Measurements from ENCODE around the gene SNN.

The SNN gene

DNA sequence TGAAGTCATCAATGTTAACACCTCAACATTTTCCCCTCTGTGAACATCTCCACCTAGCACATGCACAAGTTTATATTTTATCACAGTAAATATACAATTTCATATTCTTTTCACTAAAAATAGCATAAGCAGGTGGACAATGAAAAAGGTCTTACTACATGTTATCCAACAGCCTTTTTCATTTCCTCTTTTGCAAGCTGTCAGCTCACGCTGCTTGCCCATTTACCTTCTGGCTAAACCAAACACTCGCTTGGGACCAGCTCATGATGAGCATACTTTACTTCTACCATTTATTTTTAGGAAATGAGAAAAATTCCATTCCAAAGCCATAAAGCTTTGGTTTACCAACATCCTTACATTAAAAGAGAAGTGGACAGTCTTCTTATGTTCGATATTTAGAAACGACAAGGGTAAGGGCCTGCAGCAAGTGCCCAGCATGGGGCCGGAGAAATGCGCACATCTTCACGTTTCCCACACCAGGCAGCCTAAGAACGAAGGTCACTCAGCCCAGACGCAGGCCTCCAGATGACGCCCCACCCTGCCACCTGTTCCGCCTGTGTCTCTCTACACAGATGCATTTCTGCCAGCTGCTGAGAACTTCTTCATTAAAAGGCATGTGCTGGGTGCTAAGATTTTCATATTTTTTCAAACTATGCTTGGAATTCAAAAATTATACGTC, 13.9 kb downstream of the SNN start:
- no peak for DNase-seq

DNA sequence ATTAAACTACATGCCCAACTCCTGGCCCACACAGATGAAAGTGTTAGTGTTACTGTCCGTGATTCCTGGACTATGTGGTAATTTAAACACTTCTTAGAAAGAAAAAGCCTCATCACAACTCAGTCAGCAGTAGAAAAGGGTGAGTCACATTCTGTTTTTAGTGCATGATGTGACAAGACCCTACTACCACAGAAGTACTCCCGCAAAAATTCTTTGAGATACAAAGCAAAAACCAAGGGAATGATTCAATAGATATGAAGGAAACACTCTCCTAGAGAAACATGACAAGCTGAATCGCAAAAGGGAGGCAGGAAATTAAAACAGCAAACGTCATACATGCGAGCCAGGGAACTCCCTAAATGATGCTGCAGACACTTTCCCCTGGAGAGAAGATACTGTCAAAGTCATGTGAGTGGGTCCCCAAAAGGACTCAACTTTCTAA, 14.4 kb downstream of the SNN start:
- no peak for DNase-seq

DNA sequence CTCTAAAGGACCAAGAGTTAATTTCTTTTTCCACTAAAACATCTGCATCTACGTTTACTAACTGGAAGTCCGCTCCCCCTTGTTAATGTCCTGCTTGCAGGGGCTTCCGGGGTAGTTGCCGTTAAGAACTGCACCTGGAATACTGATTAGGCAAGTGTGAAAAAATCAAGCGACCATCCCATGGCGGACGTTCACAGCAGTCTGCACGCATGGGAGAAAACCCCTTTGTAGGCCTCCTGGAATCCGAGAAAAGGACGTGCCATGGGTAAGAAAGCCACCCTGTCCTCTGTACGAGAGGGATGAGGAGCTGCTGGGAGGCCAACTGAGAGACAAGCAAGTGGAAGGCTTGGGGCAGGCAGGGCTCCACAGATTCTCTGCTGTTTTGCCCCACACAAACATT, 14.9 kb downstream of the SNN start:
- no peak for DNase-seq

DNA sequence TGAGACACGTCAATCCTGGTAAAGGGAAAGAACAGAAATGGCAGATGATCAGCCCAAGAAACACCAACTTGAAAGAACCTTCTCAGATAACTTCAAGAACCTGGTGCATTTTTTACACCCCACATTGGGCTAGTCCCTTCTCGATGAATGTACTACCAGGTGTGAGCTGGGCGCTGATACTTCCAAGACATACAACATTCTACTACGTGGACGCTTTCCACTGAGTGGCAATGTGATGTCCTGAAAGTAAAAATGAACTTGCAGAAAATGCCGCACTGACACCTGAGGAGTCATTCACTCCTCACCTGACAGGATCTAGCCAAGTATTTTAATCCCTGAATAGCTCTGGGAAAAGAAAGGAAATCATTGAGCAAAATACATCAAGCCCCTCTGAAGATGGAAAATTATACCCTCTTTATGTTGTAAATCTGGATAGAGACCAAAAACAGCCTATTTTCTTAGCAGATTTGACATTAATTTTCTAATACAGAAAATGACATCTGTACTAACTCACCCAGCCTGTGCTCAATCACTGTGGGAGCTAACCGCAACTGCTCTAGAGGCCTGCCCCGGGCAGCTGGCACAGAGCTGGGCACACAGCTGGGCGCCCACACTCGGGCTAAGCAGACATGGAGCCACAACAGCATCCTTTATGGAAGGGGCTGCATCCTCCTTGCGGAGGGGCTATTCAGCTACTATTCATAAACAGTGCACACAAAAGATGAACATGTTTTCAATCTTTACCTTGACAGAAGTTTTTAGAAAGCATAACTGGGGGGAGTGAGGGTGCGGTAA, 16.2 kb downstream of the SNN start:
- no peak for DNase-seq

DNA sequence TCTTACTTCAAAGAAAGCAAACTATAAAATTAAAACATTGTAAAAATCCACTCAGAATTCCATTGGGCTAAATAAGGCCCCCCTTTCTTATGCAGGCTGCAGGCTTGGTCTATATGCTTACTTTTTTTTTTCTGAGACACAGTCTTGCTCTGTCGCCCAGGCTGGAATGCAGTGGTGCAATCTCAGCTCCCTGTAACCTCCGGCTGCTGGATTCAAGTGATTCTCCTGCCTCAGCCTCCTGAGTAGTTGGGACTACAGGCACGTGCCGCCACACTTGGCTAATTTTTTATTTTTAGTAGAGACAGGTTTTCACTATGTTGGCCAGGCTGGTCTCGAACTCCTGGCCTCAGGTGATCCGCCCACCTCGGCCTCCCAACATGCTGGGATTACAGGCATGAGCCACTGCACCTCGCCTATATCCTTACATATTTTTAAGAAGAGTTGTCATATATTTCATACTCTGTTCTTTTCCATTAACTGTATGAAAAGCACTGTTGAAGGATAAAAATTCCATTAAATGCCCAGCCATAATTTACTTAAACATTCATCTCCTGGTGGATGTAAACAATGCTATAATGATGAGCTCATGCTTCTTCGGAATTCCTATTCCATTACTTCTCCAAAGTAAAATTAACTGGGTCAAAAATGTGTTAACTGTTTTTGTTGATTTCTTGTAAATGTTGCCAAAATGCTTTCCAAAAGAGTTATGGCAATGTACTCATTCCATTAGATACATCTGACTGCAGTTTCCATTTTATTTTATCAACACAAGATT, 17.8 kb downstream of the SNN start:
- DNase-seq, result no peak

DNA sequence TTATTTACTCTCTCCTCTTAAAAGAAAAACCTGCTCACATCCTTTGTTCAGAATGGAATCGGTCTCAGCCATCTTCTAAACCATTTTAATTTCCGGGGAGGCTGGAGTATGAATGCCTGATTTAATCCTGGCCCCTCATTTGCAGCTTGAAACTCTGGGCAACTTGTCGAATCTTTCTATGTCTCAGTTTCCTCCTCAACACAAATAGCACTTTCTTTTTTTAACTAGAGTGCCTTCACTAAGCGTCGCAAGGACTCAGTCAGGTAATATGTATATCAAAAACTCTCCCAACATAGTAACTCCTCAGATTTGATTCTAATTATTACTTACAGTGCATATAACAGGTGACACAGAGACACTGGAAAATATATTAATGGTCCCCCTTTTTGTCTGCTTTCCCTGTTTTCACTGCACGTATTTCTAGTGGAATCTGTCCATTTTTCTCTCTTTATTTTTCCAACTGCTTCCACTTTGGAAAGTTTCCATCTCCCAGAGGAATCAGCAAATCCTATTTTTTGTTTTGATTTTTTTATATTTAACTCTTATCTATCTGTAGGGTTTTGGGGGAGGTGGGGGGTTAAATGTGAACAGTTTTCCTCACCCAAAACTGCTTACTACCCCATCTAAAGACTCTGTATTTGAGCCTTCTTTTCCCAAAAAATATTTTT, 18.6 kb downstream of the SNN start:
- DNase-seq, result no peak

DNA sequence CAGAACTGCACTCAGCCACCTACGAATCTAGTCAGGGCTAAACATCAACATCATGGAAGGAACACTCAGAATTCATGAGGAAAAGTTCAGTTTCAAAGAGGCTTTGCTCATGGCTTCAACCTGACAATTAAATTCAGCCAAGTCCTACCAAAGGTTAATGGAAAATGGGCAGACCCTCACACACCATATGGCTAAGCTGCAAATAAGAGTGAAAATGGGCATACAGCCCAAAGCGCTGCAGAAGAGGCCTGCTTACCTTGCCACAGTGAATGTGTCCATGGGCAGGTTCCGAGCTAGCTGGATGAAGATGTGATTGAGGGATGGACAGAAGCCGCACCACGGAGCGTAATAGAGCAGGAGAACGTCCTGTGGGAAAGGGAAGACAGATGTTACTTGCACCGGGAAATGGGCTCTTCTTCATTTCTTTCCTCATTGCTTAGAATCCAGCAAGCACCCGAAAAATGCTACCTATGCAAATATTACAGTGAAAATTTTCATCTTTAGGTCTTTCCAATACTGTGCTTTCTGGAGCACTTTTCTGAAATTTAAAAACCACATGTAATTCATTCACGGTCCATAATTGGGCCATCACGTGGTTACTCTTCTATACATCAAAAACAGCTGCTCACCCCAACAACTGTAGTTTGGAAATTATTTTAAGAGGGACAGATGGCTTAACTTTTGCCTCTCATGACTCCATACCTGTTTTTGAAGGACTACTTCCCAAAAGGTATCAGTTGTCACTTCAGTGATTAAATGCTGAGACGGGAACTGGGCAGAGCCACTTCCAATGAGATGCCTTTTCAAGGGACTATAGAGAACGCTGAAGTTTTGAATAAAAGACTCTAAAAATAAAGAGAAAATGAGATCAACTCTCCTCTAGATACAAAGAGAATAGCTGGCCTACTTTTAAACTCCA, 19.6 kb downstream of the SNN start:
- no peak for DNase-seq

DNA sequence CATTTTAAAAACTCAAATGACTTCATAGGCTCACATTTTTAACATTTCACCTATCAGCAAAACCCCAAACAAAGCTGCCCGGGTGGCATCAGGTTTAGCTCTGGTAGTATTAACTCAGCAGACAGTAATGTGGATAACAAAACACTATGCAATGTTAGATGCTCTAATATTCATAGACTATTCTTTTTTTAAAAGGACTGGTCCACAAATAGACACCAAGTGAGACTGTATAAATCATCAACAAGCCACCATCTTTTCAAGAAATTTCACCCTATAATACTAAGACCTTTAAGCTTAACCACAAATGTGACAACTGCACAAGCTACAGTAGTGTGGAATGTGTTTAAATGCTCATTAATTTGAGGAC, 20.2 kb downstream of the SNN start:
- no peak for DNase-seq

DNA sequence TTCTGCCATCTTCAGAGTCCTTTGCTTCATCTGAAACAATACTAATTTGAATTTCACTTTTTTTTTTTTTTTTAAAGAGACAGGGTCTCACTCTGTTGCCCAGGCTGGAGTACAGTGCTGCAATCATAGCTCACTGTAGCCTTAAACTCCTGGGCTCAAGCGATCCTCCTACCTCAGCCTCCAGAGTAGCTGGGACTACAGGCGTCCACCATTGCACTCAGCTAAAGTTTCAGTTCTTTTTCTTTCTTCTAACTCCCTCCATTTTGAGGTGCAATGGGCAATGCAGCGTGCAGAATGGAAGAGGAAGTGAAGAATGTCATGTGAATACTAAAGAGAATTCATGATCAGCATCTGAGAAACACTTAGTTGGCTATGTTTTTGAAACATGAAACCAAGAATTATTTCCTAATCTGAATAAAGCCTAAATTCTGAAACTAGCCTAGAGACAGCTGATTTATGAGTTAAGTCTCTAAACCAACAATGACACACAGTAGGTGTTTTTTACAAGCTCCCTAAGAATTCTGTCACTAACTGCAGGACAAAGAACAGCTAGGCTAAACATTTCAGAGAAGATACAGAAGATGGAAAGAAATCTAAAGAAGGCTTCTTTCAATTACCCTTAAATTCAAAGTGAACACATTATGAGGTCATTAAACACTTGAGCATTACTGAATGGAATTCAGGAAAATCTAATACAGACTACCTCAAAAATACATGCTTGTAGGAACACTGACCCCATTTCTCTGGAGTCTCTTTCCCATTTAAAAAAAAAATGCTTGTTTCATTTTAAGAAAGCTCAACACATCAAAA, 21.0 kb downstream of the SNN start:
- no peak for DNase-seq

DNA sequence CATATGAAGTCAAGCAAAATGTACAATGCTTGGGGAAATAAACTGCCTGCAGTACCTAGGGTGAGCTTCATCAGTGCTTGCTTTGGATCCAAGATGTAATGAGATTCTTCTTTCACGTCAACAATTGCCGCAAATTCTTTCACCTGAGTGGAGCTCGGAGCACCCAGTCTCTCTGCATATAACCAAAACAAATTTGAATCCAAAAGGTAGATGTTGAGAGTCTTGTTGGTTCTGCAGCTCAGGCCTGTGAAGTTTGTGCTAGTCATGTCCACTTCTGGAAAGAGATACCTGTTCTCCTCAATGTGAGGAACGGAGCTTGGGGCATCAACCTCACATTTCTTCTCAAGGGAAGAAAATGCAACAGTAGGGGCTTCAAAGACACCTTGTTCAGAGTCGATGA, 23.0 kb downstream of the SNN start:
- no peak for DNase-seq

DNA sequence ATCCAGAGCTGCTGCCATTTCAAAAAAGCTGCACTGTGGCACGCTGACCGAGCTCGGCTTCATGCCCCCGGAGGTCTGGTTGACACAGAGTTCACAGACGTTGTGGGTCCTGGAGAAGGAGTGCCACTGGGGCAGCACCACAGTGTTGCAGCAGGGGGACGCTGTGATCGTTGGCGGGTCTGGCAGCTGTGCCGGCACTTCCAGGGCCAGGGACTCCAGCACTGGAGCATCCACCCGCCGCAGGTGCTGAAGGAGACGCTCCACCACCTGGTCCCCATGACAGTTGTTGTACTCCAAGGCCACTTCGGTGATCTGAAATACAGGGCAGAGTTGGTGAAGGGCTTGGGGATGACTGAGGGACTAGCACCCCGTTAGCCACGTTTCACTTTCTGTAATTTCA, 23.5 kb downstream of the SNN start:
- no peak for DNase-seq

DNA sequence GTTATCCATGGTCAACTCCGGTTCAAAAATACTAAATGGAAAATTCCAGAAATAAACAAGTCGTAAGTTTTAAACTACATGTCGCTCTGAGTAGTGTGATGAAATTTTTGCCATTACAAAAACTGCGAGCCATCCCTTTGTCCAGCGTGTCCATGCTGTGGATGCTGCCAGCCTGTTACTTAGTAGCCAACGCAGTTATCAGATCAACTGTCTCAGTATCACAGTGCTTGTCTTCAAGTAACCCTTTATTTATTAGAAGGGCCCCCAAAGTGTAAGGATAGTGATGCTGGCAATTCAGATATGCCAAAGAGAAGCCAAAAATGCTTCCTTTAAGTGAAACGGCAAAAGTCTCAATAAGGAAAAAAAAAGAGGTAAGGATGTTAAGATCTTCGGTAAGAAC, 23.9 kb downstream of the SNN start:
- DNase-seq, result no peak

DNA sequence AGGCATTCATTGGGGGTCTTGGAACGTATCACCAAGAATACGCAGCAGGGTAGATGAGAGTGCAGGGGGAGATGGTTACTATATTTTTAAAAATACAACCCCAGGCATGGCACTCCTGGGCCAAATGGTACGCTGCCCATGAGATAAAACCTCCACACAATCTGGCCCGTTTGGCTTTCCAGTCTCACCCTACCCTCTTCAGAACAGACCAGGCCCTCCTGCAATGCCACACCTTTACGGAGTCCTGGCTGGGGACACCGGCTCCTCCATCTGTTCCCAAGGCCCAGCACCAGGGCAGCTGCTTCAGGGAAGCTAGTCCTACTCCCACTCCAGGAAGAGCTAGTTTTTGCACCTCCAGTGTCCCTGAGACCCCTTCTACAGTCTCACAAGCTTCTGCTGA, 24.4 kb downstream of the SNN start:
- no peak for DNase-seq

DNA sequence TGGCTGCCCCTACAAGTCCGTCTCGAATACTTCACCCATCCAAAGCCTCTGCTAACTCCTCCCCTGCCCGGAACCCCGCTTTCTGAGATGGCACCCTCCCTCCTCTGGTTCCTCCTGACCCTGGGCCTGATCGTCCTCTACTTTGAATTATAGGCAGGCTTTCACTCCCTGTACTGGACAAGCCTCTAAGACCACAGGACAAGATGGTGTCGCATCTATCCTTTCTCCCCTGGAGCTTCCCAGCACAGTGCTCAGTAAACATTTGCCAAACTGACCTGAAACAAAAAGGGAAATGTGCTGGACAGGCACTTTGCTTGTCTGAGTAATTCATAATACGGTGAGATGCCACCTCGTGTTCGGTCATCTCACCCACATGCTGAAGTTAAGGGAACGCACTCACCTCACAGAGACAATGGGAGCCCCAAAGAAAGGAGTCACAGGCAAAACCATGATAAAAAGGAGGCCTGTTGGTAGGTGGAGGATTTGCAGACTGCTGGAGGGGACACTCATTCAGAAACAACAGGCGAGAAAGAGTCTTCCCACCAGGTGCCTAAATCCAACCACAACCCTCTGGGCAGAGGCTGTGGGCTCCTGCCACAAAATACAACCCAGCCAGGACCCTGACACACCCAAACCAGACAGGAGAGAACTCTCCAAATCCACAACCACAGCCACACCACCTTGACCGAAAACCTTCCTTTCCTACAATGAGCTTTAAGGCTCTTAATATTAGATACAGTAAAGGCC, 28.2 kb downstream of the SNN start:
- DNase-seq, result no peak

DNA sequence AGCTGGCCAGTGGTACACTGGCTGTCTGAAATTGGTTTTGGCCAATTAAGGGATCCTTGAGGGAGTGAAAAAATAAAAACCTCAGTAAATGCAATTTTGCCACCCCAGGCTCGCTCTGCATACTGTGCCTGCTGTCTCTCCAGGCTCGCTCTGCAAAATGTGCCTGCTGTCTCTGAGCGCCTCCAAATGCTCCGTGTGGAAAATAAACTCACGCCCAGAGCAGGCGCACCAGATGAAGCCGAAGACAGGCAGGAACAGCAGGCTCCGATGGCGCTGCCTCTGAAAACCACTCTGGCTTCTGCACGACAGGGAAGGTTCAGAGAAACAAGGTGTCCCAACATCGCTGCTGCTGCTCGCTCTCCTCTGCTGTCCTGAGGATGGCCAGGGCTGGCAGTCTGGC, 29.1 kb downstream of the SNN start:
- no peak for DNase-seq

DNA sequence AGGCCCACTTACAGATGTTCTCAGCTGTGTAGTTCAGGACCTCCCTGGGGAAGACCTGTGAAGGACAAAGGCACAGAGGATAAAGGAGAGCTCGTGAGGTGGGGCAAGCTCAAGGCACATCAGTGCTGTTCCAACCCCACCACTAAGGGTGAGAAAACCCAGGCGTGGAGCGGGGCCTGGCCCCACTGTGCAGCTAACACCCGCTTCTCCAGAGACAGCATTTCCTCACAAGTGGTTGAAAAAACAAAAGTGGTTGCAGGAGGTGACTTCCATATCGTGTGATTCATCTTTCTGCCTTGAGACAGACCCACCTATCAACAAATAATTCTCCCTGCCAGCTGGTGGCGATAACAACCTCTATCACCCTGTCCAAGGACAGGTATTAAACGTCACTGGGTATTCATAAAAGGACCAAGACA, 30.0 kb downstream of the SNN start:
- no peak for DNase-seq

DNA sequence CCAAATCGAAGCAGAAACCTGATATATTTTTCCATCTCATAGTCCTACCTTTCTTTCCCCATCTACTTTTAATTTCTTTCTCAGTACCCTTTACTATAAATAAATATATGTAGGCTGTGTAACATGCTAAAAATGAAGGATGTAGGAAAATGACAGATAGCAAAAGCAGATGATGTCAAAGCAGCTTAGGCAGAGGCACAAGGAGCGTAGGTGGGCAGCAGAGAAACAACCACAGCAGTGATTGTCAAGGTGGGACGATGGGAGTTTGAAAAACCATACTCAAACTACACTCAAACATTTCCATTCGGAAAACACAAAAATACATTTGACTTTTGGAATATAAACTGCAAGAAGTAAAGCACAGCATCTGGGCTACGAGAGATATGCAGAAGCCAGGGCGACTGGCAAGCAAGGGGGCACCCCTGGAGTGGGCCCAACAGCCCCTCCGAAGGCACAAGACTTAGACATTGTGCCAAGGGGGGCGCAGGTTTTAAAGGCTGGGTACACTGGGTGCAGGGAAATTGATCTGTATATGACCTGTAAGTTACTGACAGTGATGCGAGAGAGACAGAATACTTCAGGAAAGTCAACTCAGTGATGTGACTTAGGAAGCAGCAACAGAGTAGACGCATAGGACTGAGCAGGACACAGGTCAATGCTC, 31.1 kb downstream of the SNN start:
- no peak for DNase-seq

DNA sequence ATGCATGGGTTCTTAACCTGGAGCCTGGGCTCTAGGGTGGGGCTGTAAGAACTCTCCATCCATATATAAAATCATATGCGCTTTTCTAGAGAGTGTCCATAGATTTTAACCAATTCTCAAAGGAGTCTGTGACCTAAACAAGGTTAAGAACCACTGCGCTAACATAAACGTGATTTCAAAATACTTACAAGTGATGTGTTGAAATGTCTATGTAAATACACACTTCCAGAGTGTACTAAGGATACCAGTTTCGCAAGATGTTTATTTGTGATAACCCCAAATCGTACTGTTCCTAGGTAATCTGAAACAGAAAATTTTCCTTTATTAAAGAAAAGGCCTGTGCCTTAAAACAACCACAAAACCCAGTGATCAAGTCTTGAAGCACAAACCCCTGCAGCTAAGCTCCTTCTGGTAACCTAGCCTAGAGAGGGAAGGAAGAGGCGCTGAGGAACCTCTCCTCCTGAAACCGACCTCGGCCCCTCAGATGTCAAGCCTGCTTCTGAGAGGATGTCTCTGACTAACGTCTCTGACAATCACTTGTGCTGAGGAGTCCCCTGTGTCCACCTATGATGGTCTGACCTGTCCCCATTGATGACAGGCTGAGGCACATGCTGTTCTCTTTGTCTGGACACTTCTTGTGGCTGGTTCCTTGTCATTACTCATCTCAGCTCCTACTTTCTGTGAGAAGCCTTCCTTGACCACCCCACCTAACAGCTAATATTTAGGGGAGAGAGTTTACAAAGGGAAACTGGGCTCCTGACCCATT, 32.2 kb downstream of the SNN start:
- DNase-seq, result no peak

DNA sequence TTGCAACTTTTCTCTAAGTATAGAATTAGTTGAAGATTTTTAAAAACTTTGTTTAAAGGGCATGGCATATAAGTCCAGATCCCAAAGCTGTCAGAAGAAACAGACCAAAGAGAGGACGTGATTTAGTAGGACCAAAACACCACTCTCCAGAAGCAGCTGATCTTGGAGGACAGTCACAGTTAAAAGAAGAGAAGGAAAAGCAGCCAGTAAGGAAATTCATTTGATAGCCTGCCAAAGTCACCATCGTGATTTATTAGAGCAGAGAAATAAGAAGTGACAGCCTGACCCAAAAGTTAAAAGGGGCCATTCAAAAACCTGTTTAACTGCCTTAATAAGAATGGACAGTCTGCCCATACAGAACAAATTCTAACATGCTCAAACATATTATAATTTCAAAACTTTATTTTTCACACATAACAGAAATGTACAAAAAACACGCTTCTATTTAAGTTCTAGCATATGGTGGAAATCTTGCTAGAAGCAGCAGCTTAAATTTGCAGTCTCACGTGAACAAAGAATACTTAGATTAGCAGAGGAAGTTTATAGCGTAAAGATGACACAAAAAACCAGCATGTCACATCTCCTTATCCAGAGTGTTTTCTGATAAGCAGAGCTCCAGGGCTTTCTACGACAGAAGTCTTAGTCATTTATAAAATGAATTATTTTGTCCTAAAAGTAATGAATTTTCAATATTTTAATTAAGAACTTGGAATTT, 37.2 kb downstream of the SNN start:
- no peak for DNase-seq
